GM12878 (cell line): ENCODE results near the gene ANKRD13D. TPM values are rescaled to one million over a fixed set of nuclear protein-coding genes. Genes with fewer than 3 reads are reported as not detected.

Experiments used
- ATAC-seq: fragments of 200-7000 bp; cut with Tn5 transposase; 3 replicates; pipeline ENCODE4 v1.9.1; 2020; ENCODE audit warnings: mild to moderate bottlenecking, moderate library complexity
- BruUV-seq: library from RNA; stranded (reverse); fragments of 400-500 nt; replicated peaks from 2 replicates; lab custom pipeline; 2021; lab: Mats Ljungman, UMichigan
- CTCF ChIA-PET: fragments of 300-600 bp; sonication (Branson Sonifier 250); formaldehyde crosslinking; extraction: SDS; loops from one replicate; lab custom pipeline; 2021; ENCODE audit warnings: inconsistent platforms; lab: Yijun Ruan, JAX
- POLR2A ChIA-PET: fragments of 350-600 bp; formaldehyde crosslinking; extraction: SDS; loops from one replicate; lab custom pipeline; 2021; ENCODE audit warnings: inconsistent platforms; lab: Charles Lee
- RAD21 ChIA-PET: fragments of 300-600 bp; sonication (Branson Sonifier 250); formaldehyde crosslinking; loops from one replicate; lab custom pipeline; 2023; ENCODE audit warnings: antibody characterized with exemption; ENCODE audit not compliant: unreplicated experiment; lab: Charles Lee
- SMC1A ChIA-PET: fragments of 300-600 bp; sonication (Branson Sonifier 250); formaldehyde crosslinking; loops from one replicate; lab custom pipeline; 2023; ENCODE audit not compliant: unreplicated experiment, uncharacterized antibody; lab: Charles Lee
- DNase-seq: peaks from one replicate; pipeline ENCODE4 v3.0.0-alpha.2; 2011; ENCODE audit warnings: low read depth, low spot score
- FAIRE-seq: peaks from 3 replicates; lab custom pipeline; 2011; peaks lifted over from hg19 to GRCh38; lab: Jason Lieb, UNC
- H2AFZ ChIP-seq: 2 replicates; pipeline ENCODE4 v1.6.0; 2011; ENCODE audit warnings: low read depth, low read length, control low read depth; ENCODE audit not compliant: control insufficient read depth
- H3K27ac ChIP-seq: 2 replicates; pipeline ENCODE4 v1.5.1; 2011; ENCODE audit warnings: control low read depth; ENCODE audit not compliant: control insufficient read depth, insufficient read depth
- H3K27me3 ChIP-seq, 2 experiments: replicated peaks in 1 of 2; 2 replicates each; pipeline versions ENCODE4 v1.6.0 to v1.6.1; 2011; ENCODE audit warnings: low read length in 1 of 2; ENCODE audit not compliant: control insufficient read depth in 2 of 2, insufficient read depth in 2 of 2
- H3K36me3 ChIP-seq, 2 experiments: 2 replicates each; pipeline ENCODE4 v1.5.1; 2011; ENCODE audit warnings: low read length in 1 of 2; ENCODE audit not compliant: control insufficient read depth in 2 of 2, insufficient read depth in 2 of 2
- H3K4me1 ChIP-seq: 2 replicates; pipeline ENCODE4 v1.6.1; 2011; ENCODE audit warnings: mild to moderate bottlenecking, low read length, moderate library complexity, mixed read lengths; ENCODE audit not compliant: control insufficient read depth, insufficient read depth
- H3K4me2 ChIP-seq: 2 replicates; pipeline ENCODE4 v1.6.0; 2011; ENCODE audit warnings: control low read depth; ENCODE audit not compliant: control insufficient read depth, insufficient read depth
- H3K4me3 ChIP-seq: fragments of 200-600 bp; sonication (generic); 2 replicates; pipeline ENCODE4 v1.5.1; 2016
- H3K79me2 ChIP-seq: 2 replicates; pipeline ENCODE4 v1.6.0; 2011; ENCODE audit warnings: low read length; ENCODE audit not compliant: control insufficient read depth, insufficient read depth
- H3K9ac ChIP-seq: 2 replicates; pipeline ENCODE4 v1.8.0; 2011; ENCODE audit warnings: low read length, control low read depth, mixed read lengths; ENCODE audit not compliant: control insufficient read depth, insufficient read depth
- H3K9me3 ChIP-seq: replicated peaks from 3 replicates; pipeline ENCODE4 v1.5.1; 2011; ENCODE audit warnings: mild to moderate bottlenecking, low read length; ENCODE audit not compliant: control insufficient read depth, insufficient read depth
- H4K20me1 ChIP-seq: 2 replicates; pipeline ENCODE4 v1.6.0; 2011; ENCODE audit not compliant: control insufficient read depth, insufficient read depth
- CHD1 ChIP-seq: IDR thresholded peaks from 2 replicates; pipeline ENCODE4 v1.6.1; 2012; ENCODE audit warnings: low read depth, low read length, improper control_type of control experiment
- CTCF ChIP-seq, 3 experiments: IDR thresholded peaks in 2 of 3; conservative IDR thresholded peaks in 1 of 3; 2 replicates each; pipeline ENCODE4 v1.5.1; 2011; ENCODE audit warnings: low read depth in 3 of 3, low read length in 3 of 3, mild to moderate bottlenecking in 3 of 3, control low read depth in 2 of 3, moderate library complexity in 2 of 3, inconsistent platforms in 1 of 3, mixed read lengths in 1 of 3; ENCODE audit not compliant: control insufficient read depth in 2 of 3, insufficient read depth in 1 of 3; ENCODE audit errors: extremely low read depth in 1 of 3
- ETV6 ChIP-seq, 2 experiments: fragments of 450-650 bp in 1 of 2; IDR thresholded peaks in 1 of 2; conservative IDR thresholded peaks in 1 of 2; 2 replicates each; pipeline ENCODE4 v1.6.1; 2014; ENCODE audit warnings: antibody characterized with exemption in 1 of 2, borderline replicate concordance in 1 of 2, low read depth in 1 of 2, mild to moderate bottlenecking in 1 of 2, moderate library complexity in 1 of 2
- GABPA ChIP-seq: IDR thresholded peaks from 2 replicates; pipeline ENCODE4 v1.6.1; 2014; ENCODE audit warnings: antibody characterized with exemption, low read depth, mild to moderate bottlenecking, inconsistent platforms
- HDGF ChIP-seq: fragments of 450-650 bp; IDR thresholded peaks from 2 replicates; pipeline ENCODE4 v1.6.1; 2016; ENCODE audit warnings: antibody characterized with exemption
- POLR2A ChIP-seq: IDR thresholded peaks from 2 replicates; pipeline ENCODE4 v1.6.1; 2011; ENCODE audit warnings: low read depth, mild to moderate bottlenecking, low read length
- POLR2AphosphoS5 ChIP-seq: IDR thresholded peaks from 2 replicates; pipeline ENCODE4 v1.6.1; 2011; ENCODE audit warnings: mild to moderate bottlenecking, low read length, inconsistent platforms
- RAD21 ChIP-seq: IDR thresholded peaks from 2 replicates; pipeline ENCODE4 v1.6.1; 2011; ENCODE audit warnings: mild to moderate bottlenecking, low read depth, low read length, moderate library complexity; ENCODE audit not compliant: insufficient read depth
- YY1 ChIP-seq: IDR thresholded peaks from 2 replicates; pipeline ENCODE4 v1.6.1; 2011; ENCODE audit warnings: low read depth, mild to moderate bottlenecking, low read length
- WGBS: methylation state at CpG from one replicate; pipeline ENCODE4 v1.1.6; 2016; ENCODE audit warnings: low lambda C conversion rate; ENCODE audit not compliant: insufficient replicate concordance, insufficient coverage; ENCODE audit errors: missing lambda C conversion rate; 5-methylcytosine and 5-hydroxymethylcytosine counted together
- in situ Hi-C: fragments of 300-500 bp; cut with MboI; formaldehyde crosslinking; loops from 9 replicates; pipeline ENCODE4 v1.14.3; 2018; ENCODE audit warnings: mixed read lengths
- intact Hi-C: fragments of 100-400 bp; cut with micrococcal nuclease; formaldehyde crosslinking; loops from one replicate; pipeline ENCODE4 v1.14.2; 2022; ENCODE audit not compliant: unreplicated experiment
- polyA plus RNA-seq, 11 experiments: library from polyadenylated mRNA; depleted of rRNA in 4 of 11; unstranded in 6 of 11; stranded (reverse) in 5 of 11; fragments of >200 nt; fragmentation: Nextera tagmentation in 4 of 11; fragmentation: Illumina TruSeq in 1 of 11; extraction: Ambion mirVana in 4 of 11; extraction: Trizol in 1 of 11; gene quantifications; 1 replicate in 1 of 11; 2 replicates in 10 of 11; pipeline versions ENCODE4 v1.2.1 to v1.2.3, GENCODE V29; 2011 to 2016; ENCODE audit warnings: inconsistent platforms in 2 of 11, missing spikeins in 2 of 11, low read depth in 1 of 11
- total RNA-seq, 4 experiments: library from RNA; depleted of rRNA in 3 of 4; stranded (reverse); fragments of >200 nt in 3 of 4; fragmentation: Illumina TruSeq in 1 of 4; extraction: Trizol in 1 of 4; gene quantifications; 2 replicates each; pipeline versions ENCODE4 v1.2.1 to v1.2.3, GENCODE V29; 2013 to 2021
- TF ChIP-seq, protein P1 (sequence below): fragments of 450-650 bp; IDR thresholded peaks from 2 replicates; pipeline ENCODE4 v1.6.1; 2016; ENCODE audit warnings: mild to moderate bottlenecking

Gene ANKRD13D
- total and polyA plus RNA-seq, 10 of the 15 experiments (the other 5 are each of a cell fraction or from before 2014, with no cell fraction given): 2.0 to 56.2 (median 21.4) TPM

DNA sequence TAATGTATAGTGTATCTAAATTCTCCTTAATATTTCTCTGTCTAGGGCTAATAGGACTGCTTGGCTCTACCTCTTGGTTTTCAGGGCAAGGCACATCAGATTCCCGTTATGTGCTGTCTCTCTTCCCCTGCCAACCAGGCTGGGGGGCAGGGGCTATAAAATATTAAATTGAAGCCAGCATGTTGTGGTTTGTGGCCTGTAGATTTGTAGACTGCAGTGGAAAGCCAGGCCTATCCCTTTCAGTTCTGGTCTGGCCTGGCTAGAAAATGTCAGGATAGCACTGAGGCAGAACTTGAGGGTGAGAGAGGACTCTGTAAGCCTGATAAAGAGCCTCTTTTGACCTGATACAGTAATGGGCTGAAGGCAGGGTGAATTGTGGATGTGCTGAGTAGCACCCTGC is 37.3 kb upstream of the ANKRD13D start:
- intact Hi-C loops (no loop called here), in situ Hi-C loops (no loop called here)
- ChIA-PET SMC1A (interaction anchor here (1.3 to 1.6 kb wide), 2 partner anchors 66 to 129 kb away, joined by 3 read pairs; no protein-coding TSS in a partner anchor), RAD21 (no interaction called here), POLR2A (no interaction called here), CTCF (interaction anchor here (1.9 to 4.1 kb wide), 3 partner anchors 11 to 130 kb away, joined by 7 to 30 read pairs (median 11); no protein-coding TSS in a partner anchor)
- no TSS peak for BruUV-seq
- Histone ChIP-seq H3K36me3 (peaks cover 64 to 74% of the 10 kb centered on the region in 2 experiments), H2AFZ (no peak overlapping the region), H3K4me2 (no peak overlapping the region), H4K20me1 (peaks cover 5% of the 10 kb centered on the region; the same call in 1 of the 2 replicates), H3K9ac (no peak overlapping the region), H3K27me3 (no peaks in the 10 kb centered on the region), H3K4me3 (no peak overlapping the region), H3K4me1 (no peaks in the 10 kb centered on the region), H3K9me3 (no peaks in the 10 kb centered on the region), H3K27ac (no peak overlapping the region), H3K79me2 (no peaks in the 10 kb centered on the region; the same call in 1 of the 2 replicates)
- TF ChIP-seq POLR2AphosphoS5 (peak; percentile 22; the same call in 1 of the 2 replicates), GABPA (no peak)
- ATAC-seq (no peak), FAIRE-seq (no peak), DNase-seq (no peak)
- 65% methylated on average over 1 of the region's 1 CpG for WGBS

DNA sequence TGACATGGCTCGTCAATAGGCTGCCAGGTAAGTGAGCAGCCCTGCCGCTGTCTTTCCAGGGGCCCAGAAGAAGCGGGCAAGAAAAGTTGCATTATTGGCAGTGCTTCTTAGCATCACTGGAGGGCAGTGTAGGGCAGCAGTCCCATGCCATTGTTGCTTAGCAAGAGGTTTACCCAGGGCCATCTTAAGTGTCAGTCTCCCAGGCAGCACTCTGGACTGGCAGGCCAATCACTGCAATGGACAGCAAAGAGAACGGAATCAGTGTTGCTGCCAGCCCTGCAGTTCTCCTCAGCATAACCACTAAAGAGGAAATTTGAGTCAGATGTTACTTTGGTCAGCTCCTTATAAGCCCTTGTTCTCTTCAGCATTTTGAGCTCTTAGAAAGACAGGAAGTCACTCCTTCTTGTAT is 36.3 kb upstream of the ANKRD13D start:
- Histone ChIP-seq H2AFZ (no peak overlapping the region), H3K9ac (no peak overlapping the region), H3K27ac (no peak overlapping the region), H3K27me3 (no peaks in the 10 kb centered on the region), H4K20me1 (peaks cover 5% of the 10 kb centered on the region; the same call in 1 of the 2 replicates), H3K4me2 (no peak overlapping the region), H3K4me1 (no peaks in the 10 kb centered on the region), H3K9me3 (no peaks in the 10 kb centered on the region), H3K36me3 (peaks cover 64 to 68% of the 10 kb centered on the region in 2 experiments), H3K4me3 (no peak overlapping the region), H3K79me2 (no peaks in the 10 kb centered on the region; the same call in 1 of the 2 replicates)
- WGBS: 77% methylated on average over 4 of the region's 4 CpGs
- ChIA-PET RAD21 (interaction anchor here (1.2 to 1.5 kb wide), 2 partner anchors 13 to 65 kb away, joined by 5 to 6 read pairs; no protein-coding TSS in a partner anchor), CTCF (interaction anchor here (0.9 to 4.1 kb wide), 7 partner anchors 10 to 129 kb away, joined by 3 to 30 read pairs (median 7); no protein-coding TSS in a partner anchor), POLR2A (interaction anchor here (0.5 to 1.0 kb wide), 2 partner anchors 10 to 103 kb away, joined by 4 to 5 read pairs; no protein-coding TSS in a partner anchor), SMC1A (interaction anchor here (0.7 to 2.7 kb wide), 5 partner anchors 9 to 171 kb away, joined by 3 to 12 read pairs (median 3); no protein-coding TSS in a partner anchor)
- ATAC-seq (peak; percentile 74), FAIRE-seq (no peak), DNase-seq (no peak)
- no TSS peak for BruUV-seq
- in situ Hi-C loops: no loop called here
- intact Hi-C loops: no loop called here
- TF ChIP-seq POLR2AphosphoS5 (peak; percentile 51; the same call in 1 of the 2 replicates), HDGF (0 out of 2 replicates have a peak, but pooled peaks have one; percentile 52), ETV6 (conservative IDR thresholded peaks at IDR 0.05 in 1 of 2, IDR thresholded peaks at IDR 0.05 in 1 of 2; ENCODE audit: borderline replicate concordance in 1 of 2, low read depth in 1 of 2) (no peak), RAD21 (peak; percentile 38), CTCF (IDR thresholded peaks at IDR 0.05 in 2 of 3, conservative IDR thresholded peaks at IDR 0.05 in 1 of 3; ENCODE audit: control insufficient read depth in 2 of 3, extremely low read depth in 1 of 3, insufficient read depth in 1 of 3, low read depth in 3 of 3, low read length in 3 of 3) (peak; percentile 32 to 44 (median 35); a peak in 4 of 6 replicates), YY1 (peak; percentile 56; the same call in 1 of the 2 replicates), CHD1 (no peak), POLR2A (peak; percentile 46; the same call in 1 of the 2 replicates), GABPA (no peak)
- TF ChIP-seq, protein P1, sequence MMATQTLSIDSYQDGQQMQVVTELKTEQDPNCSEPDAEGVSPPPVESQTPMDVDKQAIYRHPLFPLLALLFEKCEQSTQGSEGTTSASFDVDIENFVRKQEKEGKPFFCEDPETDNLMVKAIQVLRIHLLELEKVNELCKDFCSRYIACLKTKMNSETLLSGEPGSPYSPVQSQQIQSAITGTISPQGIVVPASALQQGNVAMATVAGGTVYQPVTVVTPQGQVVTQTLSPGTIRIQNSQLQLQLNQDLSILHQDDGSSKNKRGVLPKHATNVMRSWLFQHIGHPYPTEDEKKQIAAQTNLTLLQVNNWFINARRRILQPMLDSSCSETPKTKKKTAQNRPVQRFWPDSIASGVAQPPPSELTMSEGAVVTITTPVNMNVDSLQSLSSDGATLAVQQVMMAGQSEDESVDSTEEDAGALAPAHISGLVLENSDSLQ: peak; percentile 77
